CD14-positive monocyte (primary cell): ENCODE measurements around the gene ADAMTSL1. TPM values are rescaled to one million over a fixed set of nuclear protein-coding genes. Genes with fewer than 3 reads are reported as not detected.

ENCODE experiments used
- DNase-seq, 3 donors: peaks; one replicate each; pipeline ENCODE4 v3.0.0-alpha.2; 2011 to 2022
- H2AFZ ChIP-seq: 2 replicates; pipeline ENCODE4 v1.6.0; 2012; ENCODE audit warnings: mild to moderate bottlenecking, low read depth, low read length, inconsistent platforms; ENCODE audit not compliant: insufficient read depth, poor library complexity, severe bottlenecking
- H3K27ac ChIP-seq, 2 donors: 1 replicate in 1 of 2; 2 replicates in 1 of 2; pipeline ENCODE4 v1.5.1; 2012 to 2013; ENCODE audit warnings: low read length in 2 of 2, control low read depth in 1 of 2, inconsistent platforms in 1 of 2, low read depth in 1 of 2, mild to moderate bottlenecking in 1 of 2
- H3K27me3 ChIP-seq, 2 donors: one replicate each; pipeline versions ENCODE4 v1.6.0 to v1.6.1; 2011 to 2013; ENCODE audit warnings: low read length in 2 of 2; ENCODE audit not compliant: control insufficient read depth in 2 of 2, insufficient read depth in 2 of 2
- H3K36me3 ChIP-seq, 2 donors: replicated peaks in 1 of 2; 1 replicate in 1 of 2; 2 replicates in 1 of 2; pipeline versions ENCODE4 v1.5.1 to v1.6.1; 2012 to 2013; ENCODE audit warnings: low read length in 2 of 2, control low read depth in 1 of 2, inconsistent platforms in 1 of 2, mild to moderate bottlenecking in 1 of 2; ENCODE audit not compliant: insufficient read depth in 2 of 2, control insufficient read depth in 1 of 2
- H3K4me1 ChIP-seq, 2 donors: 1 replicate in 1 of 2; 2 replicates in 1 of 2; pipeline versions ENCODE4 v1.5.1 to v1.6.1; 2012 to 2013; ENCODE audit warnings: low read length in 2 of 2, control low read depth in 1 of 2, inconsistent platforms in 1 of 2, mild to moderate bottlenecking in 1 of 2, moderate library complexity in 1 of 2; ENCODE audit not compliant: insufficient read depth in 2 of 2, control insufficient read depth in 1 of 2
- H3K4me2 ChIP-seq: replicated peaks from 2 replicates; pipeline ENCODE3; 2012; ENCODE audit warnings: low read length, moderate library complexity, mild to moderate bottlenecking; ENCODE audit not compliant: poor library complexity, severe bottlenecking; ENCODE audit errors: extremely low read depth
- H3K4me3 ChIP-seq, 3 experiments: fragments of 200-600 bp in 1 of 3; sonication (generic) in 1 of 3; replicated peaks in 1 of 3; 1 replicate in 2 of 3; 2 replicates in 1 of 3; pipeline ENCODE4 v1.5.1; 2011 to 2013; ENCODE audit warnings: low read length in 3 of 3, mild to moderate bottlenecking in 3 of 3, control low read depth in 2 of 3, low read depth in 2 of 3, inconsistent platforms in 1 of 3, moderate library complexity in 1 of 3
- H3K79me2 ChIP-seq: 2 replicates; pipeline ENCODE4 v1.6.0; 2012; ENCODE audit warnings: mild to moderate bottlenecking, control low read depth, inconsistent platforms, low read length, moderate library complexity; ENCODE audit not compliant: insufficient read depth
- H3K9ac ChIP-seq: 2 replicates; pipeline ENCODE4 v1.6.0; 2017; ENCODE audit warnings: low read length, mild to moderate bottlenecking; ENCODE audit not compliant: insufficient read depth, poor library complexity, severe bottlenecking
- H3K9me3 ChIP-seq, 2 donors: replicated peaks in 1 of 2; 1 replicate in 1 of 2; 2 replicates in 1 of 2; pipeline versions ENCODE4 v1.5.1 to v1.6.1; 2012 to 2013; ENCODE audit warnings: low read length in 2 of 2, control low read depth in 1 of 2; ENCODE audit not compliant: control insufficient read depth in 1 of 2, insufficient read depth in 1 of 2
- H4K20me1 ChIP-seq: 2 replicates; pipeline ENCODE4 v1.6.0; 2012; ENCODE audit warnings: mild to moderate bottlenecking, low read length, control low read depth, moderate library complexity; ENCODE audit not compliant: insufficient read depth
- H3K27ac Mint-ChIP-seq, 7 donors: one replicate each; pipeline ENCODE4 v1.8.0; 2020; ENCODE audit warnings: mild to moderate bottlenecking in 7 of 7, mixed read lengths in 7 of 7, moderate library complexity in 6 of 7, inconsistent platforms in 2 of 7
- H3K27me3 Mint-ChIP-seq, 3 donors: one replicate each; pipeline ENCODE4 v1.8.0; 2021 to 2022; ENCODE audit warnings: low read depth in 3 of 3, mild to moderate bottlenecking in 3 of 3, mixed read lengths in 3 of 3, moderate library complexity in 3 of 3, inconsistent platforms in 1 of 3
- H3K36me3 Mint-ChIP-seq, 2 donors: one replicate each; pipeline ENCODE4 v1.8.0; 2020; ENCODE audit warnings: mixed read lengths in 2 of 2, inconsistent platforms in 1 of 2, mild to moderate bottlenecking in 1 of 2
- H3K4me1 Mint-ChIP-seq: one replicate; pipeline ENCODE4 v1.8.0; 2020; ENCODE audit warnings: mild to moderate bottlenecking, mixed read lengths
- H3K4me3 Mint-ChIP-seq, 2 donors: one replicate each; pipeline ENCODE4 v1.8.0; 2020; ENCODE audit warnings: mild to moderate bottlenecking in 2 of 2, mixed read lengths in 2 of 2, moderate library complexity in 1 of 2
- H3K9me3 Mint-ChIP-seq, 7 donors: one replicate each; pipeline ENCODE4 v1.8.0; 2020 to 2022; ENCODE audit warnings: mixed read lengths in 7 of 7, mild to moderate bottlenecking in 6 of 7, moderate library complexity in 6 of 7, inconsistent platforms in 2 of 7
- WGBS: methylation state at CpG from one replicate; pipeline ENCODE4 v1.1.5; 2013; ENCODE audit warnings: missing lambda C conversion rate; ENCODE audit not compliant: insufficient coverage; 5-methylcytosine and 5-hydroxymethylcytosine counted together
- intact Hi-C, 2 donors: fragments of 100-400 bp; cut with micrococcal nuclease; formaldehyde crosslinking; loops; one replicate each; pipeline versions ENCODE4 v1.15.0 to v1.15.1; 2023
- polyA plus RNA-seq, 3 donors: library from polyadenylated mRNA; depleted of rRNA in 1 of 3; unstranded in 2 of 3; stranded (reverse) in 1 of 3; fragments of 300-500 nt in 2 of 3; fragments of >200 nt in 1 of 3; fragmentation: Illumina TruSeq in 2 of 3; gene quantifications; 1 replicate in 2 of 3; 2 replicates in 1 of 3; pipeline ENCODE4 v1.2.3, GENCODE V29; 2012 to 2021
- TF ChIP-seq, protein P1 (sequence below): fragments of 200-600 bp; IDR thresholded peaks from one replicate; pipeline ENCODE4 v1.8.0; 2022; ENCODE audit warnings: antibody characterized with exemption, mild to moderate bottlenecking

The ADAMTSL1 gene
- polyA plus RNA-seq, 3 donors = not detected

DNA sequence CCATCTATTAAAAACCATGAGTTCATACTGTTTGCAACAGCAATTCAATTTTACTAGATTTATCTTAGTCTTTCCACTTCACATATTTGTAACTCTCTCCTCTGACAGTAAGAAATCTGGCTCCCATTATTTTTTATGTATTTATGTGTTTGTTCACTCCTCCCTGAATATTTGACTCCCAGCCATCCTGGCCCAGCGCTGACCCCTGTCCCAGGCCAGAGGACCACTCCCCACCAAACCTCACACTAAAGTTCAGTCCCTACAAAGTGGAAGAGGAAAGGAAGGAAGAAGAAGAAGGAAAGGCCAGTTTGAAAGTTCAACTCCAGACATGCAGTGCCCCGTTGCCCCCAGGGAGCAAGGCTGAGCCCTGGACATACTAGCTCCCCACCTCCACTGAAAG is 271.8 kb downstream of the ADAMTSL1 start:
- intact Hi-C loops = no loop called here

DNA sequence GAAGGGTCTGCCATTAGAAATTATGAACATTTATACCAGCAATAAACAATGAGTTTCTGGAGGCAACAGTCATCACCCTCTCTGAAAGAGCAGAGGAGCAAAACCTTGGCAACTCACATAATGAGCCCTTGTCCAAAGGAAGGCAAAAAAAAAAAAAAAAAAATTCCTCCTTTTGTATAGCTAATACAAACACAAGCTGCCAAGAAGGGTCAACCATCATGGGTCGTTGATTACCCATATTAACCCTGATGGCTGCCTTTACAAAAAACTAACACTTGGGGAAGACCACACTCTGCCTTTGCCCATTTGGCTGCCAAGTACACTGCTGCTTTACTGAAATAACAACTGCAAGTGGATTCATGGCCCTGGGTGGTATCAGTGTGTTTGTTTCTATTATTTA is 272.7 kb downstream of the ADAMTSL1 start:
- TF ChIP-seq, protein P1, sequence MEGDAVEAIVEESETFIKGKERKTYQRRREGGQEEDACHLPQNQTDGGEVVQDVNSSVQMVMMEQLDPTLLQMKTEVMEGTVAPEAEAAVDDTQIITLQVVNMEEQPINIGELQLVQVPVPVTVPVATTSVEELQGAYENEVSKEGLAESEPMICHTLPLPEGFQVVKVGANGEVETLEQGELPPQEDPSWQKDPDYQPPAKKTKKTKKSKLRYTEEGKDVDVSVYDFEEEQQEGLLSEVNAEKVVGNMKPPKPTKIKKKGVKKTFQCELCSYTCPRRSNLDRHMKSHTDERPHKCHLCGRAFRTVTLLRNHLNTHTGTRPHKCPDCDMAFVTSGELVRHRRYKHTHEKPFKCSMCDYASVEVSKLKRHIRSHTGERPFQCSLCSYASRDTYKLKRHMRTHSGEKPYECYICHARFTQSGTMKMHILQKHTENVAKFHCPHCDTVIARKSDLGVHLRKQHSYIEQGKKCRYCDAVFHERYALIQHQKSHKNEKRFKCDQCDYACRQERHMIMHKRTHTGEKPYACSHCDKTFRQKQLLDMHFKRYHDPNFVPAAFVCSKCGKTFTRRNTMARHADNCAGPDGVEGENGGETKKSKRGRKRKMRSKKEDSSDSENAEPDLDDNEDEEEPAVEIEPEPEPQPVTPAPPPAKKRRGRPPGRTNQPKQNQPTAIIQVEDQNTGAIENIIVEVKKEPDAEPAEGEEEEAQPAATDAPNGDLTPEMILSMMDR = no peak
- Mint-ChIP-seq H3K4me3 (no peak overlapping the region), H3K27ac (no peak overlapping the region), H3K4me1 (no peaks in the 10 kb centered on the region), H3K9me3 (no peaks in the 10 kb centered on the region), H3K27me3 (peaks cover 0 to 4% (median 4%) of the 10 kb centered on the region in 3 donors), H3K36me3 (no peaks in the 10 kb centered on the region)
- no peak for DNase-seq
- Histone ChIP-seq H3K27me3 (no peaks in the 10 kb centered on the region), H4K20me1 (no peaks in the 10 kb centered on the region), H3K27ac (no peak overlapping the region), H3K4me3 (no peak overlapping the region), H2AFZ (no peak overlapping the region), H3K9ac (no peak overlapping the region), H3K79me2 (no peaks in the 10 kb centered on the region), H3K4me2 (no peak overlapping the region), H3K9me3 (no peaks in the 10 kb centered on the region), H3K4me1 (no peaks in the 10 kb centered on the region), H3K36me3 (no peaks in the 10 kb centered on the region)
- WGBS = 67% methylated on average over 1 of the region's 1 CpG
- intact Hi-C loops = no loop called here

More for the DNA sequence above, 271.8 kb downstream of the ADAMTSL1 start:
- Histone ChIP-seq H4K20me1 (no peaks in the 10 kb centered on the region), H3K79me2 (no peaks in the 10 kb centered on the region), H3K27me3 (no peaks in the 10 kb centered on the region), H3K36me3 (no peaks in the 10 kb centered on the region), H3K4me3 (no peak overlapping the region), H3K9ac (no peak overlapping the region), H3K9me3 (no peaks in the 10 kb centered on the region), H3K4me1 (no peaks in the 10 kb centered on the region), H3K27ac (no peak overlapping the region), H2AFZ (no peak overlapping the region), H3K4me2 (no peak overlapping the region)
- Mint-ChIP-seq H3K27ac (peak overlapping the region in 1 of 7 donors; percentile 7), H3K4me1 (no peaks in the 10 kb centered on the region), H3K27me3 (peaks cover 0 to 6% (median 4%) of the 10 kb centered on the region in 3 donors), H3K36me3 (no peaks in the 10 kb centered on the region), H3K9me3 (no peaks in the 10 kb centered on the region), H3K4me3 (no peak overlapping the region)
- no peak for DNase-seq
- WGBS = no CpG with 5 or more reads among the region's 2 CpGs
- TF ChIP-seq, protein P1 = no peak
